Measurements from ENCODE around the gene BABAM2. TPM values are rescaled to one million over a fixed set of nuclear protein-coding genes. Genes with fewer than 3 reads are reported as not detected.

Gene BABAM2
- total RNA-seq, 1 experiment from 2014 or later = 27.1 TPM

DNA sequence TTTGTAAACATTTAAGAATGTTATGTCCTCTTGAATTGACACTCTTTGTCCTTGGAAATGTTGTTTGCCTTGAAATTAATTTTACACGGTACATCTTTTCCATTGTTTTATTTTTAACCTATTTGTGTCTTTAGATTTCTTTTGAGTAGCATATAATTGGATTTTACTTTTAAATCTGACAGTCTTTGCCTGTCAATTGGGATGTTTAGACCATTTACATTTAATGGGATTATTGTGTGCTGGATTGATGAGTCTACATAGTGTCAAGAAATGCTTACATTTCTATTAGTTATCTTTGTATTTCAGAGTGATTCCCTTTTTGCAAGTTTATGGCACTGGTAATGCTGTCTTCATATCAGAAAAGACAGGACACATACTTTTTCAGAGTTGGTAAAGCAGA is 61.5 kb downstream of the BABAM2 start:
- no peak overlapping the region for H2BK5ac ChIP-seq (ENCODE audit: insufficient read length, low read length)
- no peak overlapping the region for H4K8ac ChIP-seq (replicated peaks; ENCODE audit: insufficient read length, low read depth, low read length)
- no peak overlapping the region for H3T11ph ChIP-seq (ENCODE audit: low read length)
- H3K27ac ChIP-seq (ENCODE audit: insufficient read length, low read depth, low read length) = no peak overlapping the region
- H2AK5ac ChIP-seq (ENCODE audit: insufficient read length, low read length) = no peak overlapping the region
- WGBS (ENCODE audit: extremely low coverage, insufficient read length, low lambda C conversion rate) = no CpG with 5 or more reads among the region's 1 CpG
- DNase-seq = no peak
- H2BK20ac ChIP-seq (ENCODE audit: low read depth, low read length, poor library complexity, severe bottlenecking) = no peak overlapping the region
- H2AFZ ChIP-seq (ENCODE audit: low read length) = no peak overlapping the region
- no peaks in the 10 kb centered on the region for H3K27me3 ChIP-seq (ENCODE audit: insufficient read depth, low read length)
- H3K79me2 ChIP-seq (ENCODE audit: insufficient read depth, low read length) = no peaks in the 10 kb centered on the region
- TF ChIP-seq, protein P1, sequence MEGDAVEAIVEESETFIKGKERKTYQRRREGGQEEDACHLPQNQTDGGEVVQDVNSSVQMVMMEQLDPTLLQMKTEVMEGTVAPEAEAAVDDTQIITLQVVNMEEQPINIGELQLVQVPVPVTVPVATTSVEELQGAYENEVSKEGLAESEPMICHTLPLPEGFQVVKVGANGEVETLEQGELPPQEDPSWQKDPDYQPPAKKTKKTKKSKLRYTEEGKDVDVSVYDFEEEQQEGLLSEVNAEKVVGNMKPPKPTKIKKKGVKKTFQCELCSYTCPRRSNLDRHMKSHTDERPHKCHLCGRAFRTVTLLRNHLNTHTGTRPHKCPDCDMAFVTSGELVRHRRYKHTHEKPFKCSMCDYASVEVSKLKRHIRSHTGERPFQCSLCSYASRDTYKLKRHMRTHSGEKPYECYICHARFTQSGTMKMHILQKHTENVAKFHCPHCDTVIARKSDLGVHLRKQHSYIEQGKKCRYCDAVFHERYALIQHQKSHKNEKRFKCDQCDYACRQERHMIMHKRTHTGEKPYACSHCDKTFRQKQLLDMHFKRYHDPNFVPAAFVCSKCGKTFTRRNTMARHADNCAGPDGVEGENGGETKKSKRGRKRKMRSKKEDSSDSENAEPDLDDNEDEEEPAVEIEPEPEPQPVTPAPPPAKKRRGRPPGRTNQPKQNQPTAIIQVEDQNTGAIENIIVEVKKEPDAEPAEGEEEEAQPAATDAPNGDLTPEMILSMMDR (conservative IDR thresholded peaks at IDR 0.05) = no peak
- no peak overlapping the region for H4K91ac ChIP-seq (ENCODE audit: insufficient read length, low read depth, low read length)
- H3K9me3 ChIP-seq (ENCODE audit: control insufficient read depth, low read depth, low read length) = no peaks in the 10 kb centered on the region
- H3K36me3 Mint-ChIP-seq (ENCODE audit: insufficient read depth in 1 of 3, low read depth in 3 of 3) = peaks cover 0 to 14% (median 0%) of the 10 kb centered on the region in 3 experiments; a peak in 2 of 7 replicates
- no peak overlapping the region for H2BK120ac ChIP-seq (ENCODE audit: low read depth, low read length, poor library complexity, severe bottlenecking)
- no peak overlapping the region for H3K27ac Mint-ChIP-seq
- H3K14ac ChIP-seq (ENCODE audit: insufficient read depth, low read length) = no peak overlapping the region
- H3K18ac ChIP-seq (ENCODE audit: insufficient read length, low read depth, low read length) = no peak overlapping the region
- H3K79me1 ChIP-seq (ENCODE audit: insufficient read depth, low read depth, low read length, poor library complexity, severe bottlenecking) = no peaks in the 10 kb centered on the region
- no peaks in the 10 kb centered on the region for H3K27me3 Mint-ChIP-seq (ENCODE audit: low read depth)
- no peaks in the 10 kb centered on the region for H3K23me2 ChIP-seq (ENCODE audit: insufficient read length, low read depth, low read length, poor library complexity, severe bottlenecking)
- no peak overlapping the region for H3K56ac ChIP-seq (ENCODE audit: insufficient read length, low read depth, low read length)
- no peak overlapping the region for H2BK12ac ChIP-seq (ENCODE audit: insufficient read length, low read depth, low read length)
- no peaks in the 10 kb centered on the region for H4K20me1 ChIP-seq (ENCODE audit: control insufficient read depth, insufficient read depth, insufficient read length)
- H2BK15ac ChIP-seq (ENCODE audit: low read depth, low read length) = no peak overlapping the region
- peaks cover 5 to 8% of the 10 kb centered on the region in 2 experiments; a peak in 2 of 5 replicates for H3K9me3 Mint-ChIP-seq
- no peak overlapping the region for H4K5ac ChIP-seq (ENCODE audit: insufficient read length, low read depth, low read length)
- H3K4me2 ChIP-seq (ENCODE audit: insufficient read depth, insufficient read length, low read length) = no peak overlapping the region
- H3K4me1 Mint-ChIP-seq = peaks cover 0 to 3% of the 10 kb centered on the region in 2 experiments; a peak in 1 of 4 replicates
- H3K4me1 ChIP-seq (ENCODE audit: insufficient read depth, low read length) = peaks cover 3% of the 10 kb centered on the region; the same call in 1 of the 2 replicates
- H3K4ac ChIP-seq (ENCODE audit: low read depth, low read length) = no peak overlapping the region
- H3K9ac ChIP-seq (ENCODE audit: extremely low read depth, insufficient read length, low read length) = no peak overlapping the region
- H3K4me3 Mint-ChIP-seq = no peak overlapping the region
- no peak overlapping the region for H3K23ac ChIP-seq (ENCODE audit: insufficient read length, low read depth, low read length)

Measured in H9 (cell line).